HG02938 (cell line): Measurements from ENCODE around the gene EXD2.
"Not testable (repeated sequence)": the region's sequence is repeated elsewhere in the genome, so short reads cannot be mapped to it uniquely, and the experiment has no call there.

ENCODE experiments used
- ATAC-seq: cut with Tn5 transposase; IDR thresholded peaks from one replicate; pipeline ENCODE4 v1.9.1; 2021; ENCODE audit warnings: mild to moderate bottlenecking, moderate library complexity; ENCODE audit not compliant: unreplicated experiment

The EXD2 gene

GRCh38 chr14:69199786-69200185 is 8.5 kb downstream of the EXD2 start:
- no peak for ATAC-seq

- no peak for ATAC-seq
Measured at GRCh38 chr14:69204753-69205152, 13.5 kb downstream of the EXD2 start.

DNA sequence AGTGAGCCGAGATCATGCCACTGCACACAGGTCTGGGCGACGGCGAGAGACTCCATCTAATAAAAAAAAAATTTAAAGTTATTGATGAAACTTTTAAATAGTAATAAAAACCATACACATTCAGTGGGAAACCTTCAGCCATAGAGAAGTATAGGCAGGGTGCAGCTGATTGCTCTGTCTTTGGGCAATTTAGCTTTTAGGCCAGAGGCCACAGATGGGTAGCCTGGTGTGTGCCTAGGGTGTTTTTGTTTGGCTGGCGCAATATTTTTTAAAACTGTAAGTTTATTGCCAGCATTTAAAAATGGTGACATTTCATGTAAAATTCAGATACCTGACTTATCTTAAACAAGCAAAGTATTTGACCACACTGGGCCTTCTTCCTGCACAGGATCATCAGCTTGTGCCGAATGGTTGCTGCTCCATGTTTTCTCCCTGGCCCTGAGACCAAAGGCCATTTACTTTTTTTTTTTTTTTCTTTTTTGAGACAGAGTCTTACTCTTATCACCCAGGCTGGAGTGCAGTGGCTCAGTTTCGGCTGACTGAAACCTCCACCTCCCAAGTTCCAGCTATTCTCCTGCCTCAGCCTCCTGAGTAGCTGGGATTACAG is 16.2 kb downstream of the EXD2 start:
- ATAC-seq, result no peak

DNA sequence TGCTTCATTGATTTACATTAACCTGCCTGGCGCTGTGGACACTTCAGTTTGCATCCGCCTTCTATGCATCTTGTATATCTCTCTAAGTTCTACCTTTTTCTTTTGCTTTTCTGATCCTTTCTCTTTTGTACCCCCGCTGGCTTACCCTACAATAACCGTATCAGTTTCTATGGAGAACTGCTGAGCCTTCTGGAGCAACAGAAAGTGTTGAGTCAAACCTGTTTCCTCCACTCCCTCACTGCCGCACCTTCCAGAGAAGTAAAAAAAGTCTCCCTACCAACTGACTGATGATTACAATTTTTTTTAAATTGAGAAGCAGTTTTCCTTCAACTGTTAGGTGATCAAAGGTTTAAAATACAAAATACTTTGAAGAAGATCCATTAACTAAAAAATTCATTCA is 17.4 kb downstream of the EXD2 start:
- ATAC-seq, result no peak

DNA sequence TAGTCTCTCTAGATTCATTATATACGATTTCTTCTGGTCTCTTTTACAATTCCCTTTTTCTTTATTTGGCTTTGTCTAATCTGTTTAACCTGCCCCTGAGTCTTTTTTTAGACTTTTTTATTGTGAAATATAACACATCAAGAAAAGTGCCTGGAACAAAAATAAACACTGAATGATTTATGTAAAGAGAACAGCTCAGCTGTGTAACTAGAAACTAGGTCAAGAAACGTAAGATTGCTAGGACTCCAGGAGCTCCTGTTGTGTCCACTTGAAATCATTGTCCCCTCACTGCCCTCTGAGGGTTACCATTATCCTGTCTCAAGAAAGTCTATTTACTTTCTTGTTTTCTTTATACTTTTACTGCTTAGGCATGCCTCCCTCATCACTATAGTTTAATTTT is 23.1 kb downstream of the EXD2 start:
- ATAC-seq, result no peak

- ATAC-seq, result not testable (repeated sequence)
Measured at GRCh38 chr14:69217663-69218062, 26.4 kb downstream of the EXD2 start.

DNA sequence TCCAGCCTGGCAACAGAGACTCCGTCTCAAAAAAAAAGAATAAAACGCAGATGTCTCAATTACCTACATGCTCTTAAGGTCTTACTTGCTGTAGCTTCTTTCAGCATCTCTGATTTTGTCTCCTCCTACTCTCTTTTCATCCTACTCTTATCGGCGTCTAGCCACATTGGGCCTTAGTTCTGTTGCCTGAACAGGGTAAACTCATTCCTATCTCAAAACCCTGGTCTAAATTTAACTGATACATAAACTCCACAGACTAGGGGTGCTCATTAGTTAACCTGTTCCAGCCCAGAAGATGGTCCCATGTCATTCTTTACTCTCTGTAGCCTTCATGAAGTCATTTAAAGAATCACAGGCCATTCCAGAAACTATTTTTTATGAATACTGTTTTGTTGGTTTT is 33.6 kb downstream of the EXD2 start:
- no peak for ATAC-seq

DNA sequence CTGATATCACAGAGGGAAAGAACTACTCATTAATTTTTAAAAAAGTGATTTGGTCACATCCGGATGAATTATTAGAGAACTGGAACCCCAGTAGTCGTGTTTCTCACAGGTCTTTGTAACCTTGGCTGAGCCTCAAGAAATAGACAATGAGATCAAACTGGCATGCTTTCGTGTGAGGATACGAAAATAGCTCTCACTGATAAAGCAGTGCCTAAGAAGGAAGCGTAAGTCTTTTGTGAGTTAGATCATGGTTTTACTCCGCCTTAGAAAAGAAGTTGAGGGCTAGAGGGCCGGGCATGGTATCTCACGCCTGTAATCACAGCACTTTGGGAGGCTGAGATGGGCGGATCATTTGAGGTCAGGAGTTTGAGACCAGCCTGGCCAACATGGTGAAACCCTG is 34.9 kb downstream of the EXD2 start:
- no peak for ATAC-seq

DNA sequence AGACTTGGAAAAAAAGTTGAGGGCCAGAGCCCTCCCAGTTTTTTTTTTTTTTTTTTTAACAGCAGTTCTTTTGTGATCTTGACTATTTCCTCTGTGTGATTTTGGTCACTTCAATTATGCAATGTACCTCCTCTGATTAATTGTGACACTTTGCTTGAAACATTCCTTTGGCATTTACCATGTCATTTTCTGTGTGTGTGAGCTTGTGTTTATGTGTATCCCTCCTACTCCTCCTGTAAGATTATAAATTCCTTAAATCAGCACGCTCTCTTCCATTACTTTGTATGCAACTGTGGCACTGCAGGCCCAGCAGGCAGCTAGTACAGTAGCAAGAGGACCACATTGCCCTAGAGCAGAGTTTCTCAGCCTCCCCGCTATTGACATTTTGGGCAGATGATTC is 35.4 kb downstream of the EXD2 start:
- no peak for ATAC-seq

DNA sequence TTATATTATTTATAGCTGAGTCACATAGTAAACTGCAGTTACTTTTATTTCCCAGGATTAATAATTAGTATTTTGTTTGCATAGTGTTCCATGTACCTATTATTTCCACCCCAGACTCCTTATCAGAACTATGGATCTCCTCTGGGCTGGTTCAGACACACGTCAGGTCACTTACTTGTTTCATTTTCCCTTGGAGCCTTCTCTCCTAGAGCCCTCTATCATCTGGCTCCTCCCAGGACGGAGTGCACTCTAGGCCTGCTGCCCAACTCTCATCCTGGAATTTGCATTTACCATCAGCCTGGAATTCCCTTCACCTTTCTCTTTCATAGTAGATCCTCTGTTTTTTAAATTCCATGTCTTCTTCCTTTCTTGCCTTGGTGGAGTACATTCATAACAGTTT is 40.2 kb downstream of the EXD2 start:
- ATAC-seq, result no peak

GRCh38 chr14:69232388-69232787 is 41.1 kb downstream of the EXD2 start:
- no peak for ATAC-seq

GRCh38 chr14:69234106-69234505 is 42.8 kb downstream of the EXD2 start:
- no peak for ATAC-seq

DNA sequence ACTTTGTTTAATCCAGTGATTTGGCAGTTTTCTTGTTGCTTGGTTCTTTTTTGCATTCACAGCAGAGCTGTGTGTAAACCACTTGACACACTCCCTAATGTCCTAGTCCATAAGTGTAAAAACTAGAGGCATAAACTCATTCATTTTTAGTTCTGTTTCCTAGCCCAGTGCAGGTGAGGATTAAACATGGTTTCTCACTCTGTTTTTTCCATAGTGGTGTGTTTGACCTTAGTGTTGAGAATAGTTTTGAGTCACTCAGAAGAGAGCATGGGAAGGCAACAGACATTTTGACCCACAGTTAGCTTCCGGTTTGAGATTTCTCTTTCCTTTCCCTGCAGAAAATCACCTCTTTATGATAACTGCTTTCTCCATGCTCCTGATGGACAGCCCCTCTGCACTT is 44.4 kb downstream of the EXD2 start:
- no peak for ATAC-seq

DNA sequence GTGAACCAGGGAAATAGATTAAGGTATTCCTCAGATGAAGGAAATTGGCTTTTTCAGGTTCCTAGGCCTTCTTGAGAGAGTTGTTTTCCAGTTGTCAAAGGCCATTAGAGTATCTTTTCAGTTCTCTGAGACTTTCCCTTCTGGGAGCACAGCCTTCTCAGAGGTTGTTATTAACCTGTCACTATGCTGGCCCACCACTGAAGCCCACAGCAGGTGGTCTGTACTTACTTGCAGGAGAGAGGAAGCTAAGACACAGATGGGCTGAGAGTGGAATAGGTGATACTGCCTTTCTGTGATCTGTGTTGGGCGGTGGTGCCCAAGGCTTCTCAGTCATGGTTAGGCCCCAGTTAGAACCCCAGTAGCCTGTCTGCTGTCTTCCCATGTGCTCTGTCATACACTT is 45.8 kb downstream of the EXD2 start:
- ATAC-seq, result no peak

DNA sequence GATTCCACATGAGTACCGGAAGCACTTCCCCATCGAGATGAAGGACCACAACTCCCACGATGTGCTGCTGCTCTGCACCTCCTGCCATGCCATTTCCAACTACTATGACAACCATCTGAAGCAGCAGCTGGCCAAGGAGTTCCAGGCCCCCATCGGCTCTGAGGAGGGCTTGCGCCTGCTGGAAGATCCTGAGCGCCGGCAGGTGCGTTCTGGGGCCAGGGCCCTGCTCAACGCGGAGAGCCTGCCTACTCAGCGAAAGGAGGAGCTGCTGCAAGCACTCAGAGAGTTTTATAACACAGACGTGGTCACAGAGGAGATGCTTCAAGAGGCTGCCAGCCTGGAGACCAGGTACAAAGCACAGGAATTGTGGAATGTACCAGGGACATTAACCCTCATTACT is 46.3 kb downstream of the EXD2 start:
- no peak for ATAC-seq

DNA sequence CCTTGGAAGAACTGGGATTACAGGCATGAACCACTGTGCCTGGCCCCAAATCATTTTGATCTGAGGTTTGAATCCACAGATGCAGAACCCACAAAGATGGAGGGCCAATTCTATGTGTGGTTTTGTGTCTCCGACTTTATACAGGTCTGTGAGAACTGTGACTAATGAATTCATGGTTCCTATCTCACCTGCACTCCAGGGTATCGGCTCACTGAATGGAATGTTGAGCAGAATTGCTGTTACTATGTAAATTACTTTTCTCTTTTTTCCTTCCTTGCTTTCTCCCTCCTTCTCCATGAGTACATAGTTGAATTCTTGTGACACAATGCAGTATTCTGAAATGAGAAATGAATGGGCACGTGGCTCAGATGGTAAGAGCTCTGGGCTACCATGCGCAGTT is 47.6 kb downstream of the EXD2 start:
- no peak for ATAC-seq

- no peak for ATAC-seq
Measured at GRCh38 chr14:69240527-69241173, 49.4 kb downstream of the EXD2 start.

GRCh38 chr14:69241577-69241976 is 50.3 kb downstream of the EXD2 start:
- no peak for ATAC-seq

GRCh38 chr14:69242311-69243224 is 51.3 kb downstream of the EXD2 start:
- ATAC-seq, result no peak

DNA sequence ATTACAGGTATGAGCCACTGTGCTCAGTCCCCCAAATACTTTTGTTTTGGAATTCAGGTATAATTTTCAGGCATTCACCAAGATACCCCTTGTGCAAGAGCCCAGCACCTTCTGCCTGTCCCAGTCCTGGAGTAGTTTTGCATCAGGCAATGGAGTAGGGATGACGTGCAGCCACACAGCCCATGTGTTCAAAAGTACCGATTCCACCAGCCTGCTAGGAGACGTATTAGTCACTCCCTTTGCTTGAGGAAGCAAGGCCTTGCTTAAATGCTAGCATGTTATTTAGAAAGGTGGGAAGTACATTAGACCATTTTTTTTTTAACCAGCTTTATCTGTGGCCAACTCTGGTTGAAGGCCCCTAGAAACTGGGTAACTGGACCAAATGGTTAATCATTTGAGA is 53.6 kb downstream of the EXD2 start:
- no peak for ATAC-seq

GRCh38 chr14:69246331-69246730 is 55.0 kb downstream of the EXD2 start:
- no peak for ATAC-seq
